ENCODE results near the gene SLC9A9. TPM values are rescaled to one million over a fixed set of nuclear protein-coding genes. Genes with fewer than 3 reads are reported as not detected.

SLC9A9 gene
- polyA plus RNA-seq, 1 experiment: 13.4 TPM

GRCh38 chr3:143249014-143249413 is 599.3 kb downstream of the SLC9A9 start:
- no peak for DNase-seq (ENCODE audit: low read depth, low spot score)
- no peak overlapping the region for H3K27ac ChIP-seq (ENCODE audit: low read depth, low read length)
- TF ChIP-seq CTCF (IDR thresholded peaks at IDR 0.05; ENCODE audit: low read depth, low read length): no peak
- H3K27me3 ChIP-seq (ENCODE audit: control insufficient read depth, insufficient read depth, low read length): no peaks in the 10 kb centered on the region
- H3K4me3 ChIP-seq (ENCODE audit: low read depth, low read length): no peak overlapping the region
- POLR2A ChIA-PET: interaction anchor here (0.6 kb wide), 1 partner anchor 8 kb away, joined by 5 read pairs; no protein-coding TSS in a partner anchor
- CTCF ChIA-PET: no interaction called here
- H3K9me3 ChIP-seq (ENCODE audit: control insufficient read depth, insufficient read depth, low read length): no peaks in the 10 kb centered on the region

- Histone ChIP-seq H3K4me3 (ENCODE audit: low read depth, low read length) (no peak overlapping the region), H3K27me3 (ENCODE audit: control insufficient read depth, insufficient read depth, low read length) (no peaks in the 10 kb centered on the region), H3K27ac (ENCODE audit: low read depth, low read length) (no peak overlapping the region), H3K9me3 (ENCODE audit: control insufficient read depth, insufficient read depth, low read length) (no peaks in the 10 kb centered on the region)
- ChIA-PET CTCF (no interaction called here), POLR2A (no interaction called here)
- no peak for TF ChIP-seq CTCF (IDR thresholded peaks at IDR 0.05; ENCODE audit: low read depth, low read length)
- DNase-seq (ENCODE audit: low read depth, low spot score): no peak
Observed at GRCh38 chr3:143247073-143247472, 601.2 kb downstream of the SLC9A9 start.

- Histone ChIP-seq H3K4me3 (ENCODE audit: low read depth, low read length) (no peak overlapping the region), H3K27ac (ENCODE audit: low read depth, low read length) (no peak overlapping the region), H3K27me3 (ENCODE audit: control insufficient read depth, insufficient read depth, low read length) (no peaks in the 10 kb centered on the region), H3K9me3 (ENCODE audit: control insufficient read depth, insufficient read depth, low read length) (no peaks in the 10 kb centered on the region)
- no peak for DNase-seq (ENCODE audit: low read depth, low spot score)
- no peak for TF ChIP-seq CTCF (IDR thresholded peaks at IDR 0.05; ENCODE audit: low read depth, low read length)
- CTCF ChIA-PET: no interaction called here
- POLR2A ChIA-PET: no interaction called here
Observed at GRCh38 chr3:143245692-143246091, 602.6 kb downstream of the SLC9A9 start.

GRCh38 chr3:143244516-143245063 is 603.7 kb downstream of the SLC9A9 start:
- no peak overlapping the region for H3K27ac ChIP-seq (ENCODE audit: low read depth, low read length)
- no peaks in the 10 kb centered on the region for H3K27me3 ChIP-seq (ENCODE audit: control insufficient read depth, insufficient read depth, low read length)
- H3K4me3 ChIP-seq (ENCODE audit: low read depth, low read length): no peak overlapping the region
- POLR2A ChIA-PET: no interaction called here
- H3K9me3 ChIP-seq (ENCODE audit: control insufficient read depth, insufficient read depth, low read length): no peaks in the 10 kb centered on the region
- no peak for DNase-seq (ENCODE audit: low read depth, low spot score)
- CTCF ChIA-PET: interaction anchor here (0.6 kb wide), 1 partner anchor 139 kb away, joined by 3 read pairs; no protein-coding TSS in a partner anchor
- no peak for TF ChIP-seq CTCF (IDR thresholded peaks at IDR 0.05; ENCODE audit: low read depth, low read length)

DNA sequence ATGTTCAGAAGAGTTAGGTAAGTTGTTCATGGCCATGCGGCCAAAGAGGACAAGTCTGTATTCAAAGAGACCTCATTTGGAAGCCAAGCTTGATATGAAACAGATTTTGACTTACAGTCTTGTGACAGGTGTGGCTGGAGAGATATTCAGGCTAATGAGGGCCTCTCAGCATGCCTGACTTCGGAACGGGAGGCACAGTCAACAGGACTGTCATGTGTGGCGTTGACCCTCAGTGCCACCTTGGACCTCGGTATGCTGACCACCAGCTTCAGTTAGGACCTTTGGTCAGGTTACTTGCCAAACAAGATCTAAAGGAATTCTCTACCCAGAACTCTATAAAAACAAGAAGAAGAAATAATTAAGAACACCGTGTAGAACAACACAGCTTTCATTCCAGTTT is 604.6 kb downstream of the SLC9A9 start:
- CTCF ChIA-PET: interaction anchor here (1.5 kb wide), 1 partner anchor 431 kb away, joined by 4 read pairs; no protein-coding TSS in a partner anchor
- no peak overlapping the region for H3K4me3 ChIP-seq (ENCODE audit: low read depth, low read length)
- POLR2A ChIA-PET: no interaction called here
- no peaks in the 10 kb centered on the region for H3K9me3 ChIP-seq (ENCODE audit: control insufficient read depth, insufficient read depth, low read length)
- no peak for DNase-seq (ENCODE audit: low read depth, low spot score)
- no peaks in the 10 kb centered on the region for H3K27me3 ChIP-seq (ENCODE audit: control insufficient read depth, insufficient read depth, low read length)
- no peak for TF ChIP-seq CTCF (IDR thresholded peaks at IDR 0.05; ENCODE audit: low read depth, low read length)
- H3K27ac ChIP-seq (ENCODE audit: low read depth, low read length): no peak overlapping the region

Data from AG04450 (cell line).